ENCODE data around the gene TRIM54. TPM values are rescaled to one million over a fixed set of nuclear protein-coding genes. Genes with fewer than 3 reads are reported as not detected.
"Not testable (repeated sequence)": the region's sequence is repeated elsewhere in the genome, so short reads cannot be mapped to it uniquely, and the experiment has no call there.

The TRIM54 gene
- polyA plus RNA-seq, 12 donors: 34.2 to 125 (median 94.4) TPM; not detected in 1

DNA sequence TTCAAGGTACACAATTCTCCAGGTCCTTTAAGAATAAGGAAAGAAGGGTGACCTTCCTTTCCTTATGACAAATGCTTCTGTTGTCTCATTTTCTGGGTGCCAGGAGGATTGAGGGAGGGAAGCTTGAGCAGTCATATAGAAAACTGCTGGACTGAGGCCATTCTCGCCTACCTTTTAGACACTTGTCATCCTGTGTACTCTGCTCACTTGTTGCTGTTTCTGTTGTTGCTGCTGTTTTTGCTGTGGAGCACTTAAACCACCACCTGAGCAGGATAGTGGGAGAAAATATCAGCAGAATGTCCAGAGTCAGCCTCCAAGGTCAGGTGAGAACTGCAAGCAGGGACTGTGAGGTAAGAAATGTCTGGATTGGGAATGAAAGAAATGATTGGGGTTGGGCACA, 4.2 kb upstream of the TRIM54 start:
- DNase-seq: no peak

DNA sequence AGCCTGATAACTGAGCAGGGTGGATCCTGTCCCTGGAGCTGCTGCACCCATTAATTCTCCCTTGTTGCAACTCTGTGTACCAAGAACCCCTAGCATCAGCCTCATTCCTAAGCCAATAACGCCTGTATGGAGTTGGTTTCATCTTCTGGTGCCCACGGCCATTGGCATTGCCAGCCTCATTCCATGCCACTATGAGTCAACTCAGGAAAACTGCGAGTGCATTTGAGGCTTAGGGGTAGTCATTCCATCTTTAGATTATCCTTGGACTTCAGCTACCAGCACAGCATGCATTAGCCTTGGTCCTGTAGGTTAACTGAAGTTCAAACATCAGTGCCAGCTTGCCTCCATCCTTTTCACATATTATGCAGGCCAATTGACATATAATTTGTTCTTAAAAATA, 1.4 kb upstream of the TRIM54 start:
- DNase-seq: no peak

DNA sequence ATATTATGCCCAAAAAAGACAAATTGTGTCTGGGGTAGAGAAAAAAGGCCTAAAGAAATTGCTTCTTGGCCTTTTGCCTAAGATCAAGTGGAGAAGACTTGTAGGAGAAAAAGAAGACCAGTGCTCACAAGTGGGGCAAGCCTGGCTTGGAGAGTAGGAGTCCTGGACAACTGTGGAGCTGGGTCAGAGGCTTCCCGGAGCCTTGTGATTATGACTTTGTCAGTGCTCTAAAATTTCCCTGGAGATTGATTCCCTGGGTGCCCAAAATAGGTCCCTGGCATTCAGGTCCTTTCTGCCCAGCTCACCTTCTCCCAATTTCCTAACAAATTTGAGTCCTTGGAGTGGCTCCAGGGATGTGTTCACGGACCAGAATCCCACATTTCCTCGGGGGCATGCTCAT, 787 bp upstream of the TRIM54 start:
- DNase-seq: no peak

DNA sequence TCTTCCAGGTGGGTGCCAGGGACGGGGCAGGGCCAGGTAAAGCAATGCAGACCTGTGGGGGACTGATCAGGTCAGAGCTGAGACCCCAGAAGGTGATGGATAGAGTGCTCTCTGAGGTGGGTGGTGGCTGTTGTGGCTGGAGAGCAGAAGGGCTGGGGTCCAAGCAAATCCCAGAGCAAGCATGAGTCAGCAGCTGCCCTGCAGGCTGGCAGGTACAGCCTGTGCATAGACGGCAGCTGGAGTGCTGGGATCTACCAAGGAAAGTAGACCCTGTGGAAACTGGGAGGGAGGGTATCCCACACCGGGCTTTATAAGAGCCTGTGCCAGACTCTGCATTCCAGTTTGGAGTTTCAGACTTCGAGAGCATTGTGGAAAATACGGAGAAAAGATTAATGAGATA, 663 bp downstream of the TRIM54 start:
- no peak for DNase-seq

DNA sequence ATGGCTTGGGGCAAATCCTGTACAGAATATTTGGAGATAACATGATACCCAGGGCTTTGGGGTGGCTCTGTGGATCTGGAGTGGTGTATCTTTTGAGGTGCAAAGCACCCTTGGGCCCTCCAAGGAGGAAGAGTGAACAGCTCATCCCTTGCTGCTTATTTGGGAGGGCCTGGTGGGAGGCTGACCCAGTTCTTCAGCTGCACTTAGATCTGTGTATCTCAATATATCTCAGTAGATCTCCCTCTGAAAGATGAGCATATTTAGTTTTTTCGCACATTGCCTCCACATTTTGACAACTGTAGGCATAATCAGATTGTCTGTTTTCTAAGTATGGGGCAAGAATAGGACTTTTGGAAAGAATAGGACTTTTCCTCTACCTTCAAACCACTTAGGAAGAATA, 2.8 kb downstream of the TRIM54 start:
- DNase-seq: no peak

DNA sequence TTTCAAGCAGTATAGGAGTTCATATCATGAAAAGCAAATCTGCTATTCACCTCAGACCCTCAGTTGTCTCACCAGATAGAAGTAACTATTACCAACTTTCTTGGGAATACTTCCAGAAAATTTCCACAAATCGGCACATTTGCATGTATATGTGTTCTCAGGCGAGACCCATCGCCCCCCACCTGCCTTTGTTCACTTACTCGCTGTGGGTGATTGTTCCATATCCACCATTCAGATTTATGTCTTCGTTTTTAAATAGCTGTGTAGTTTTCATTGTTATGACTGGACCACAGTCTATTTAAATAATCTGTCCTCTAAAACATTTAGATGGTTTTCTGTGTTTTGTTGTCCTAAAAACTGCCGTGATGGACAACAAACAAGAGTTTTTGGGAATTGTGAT, 3.3 kb downstream of the TRIM54 start:
- no peak for DNase-seq

DNA sequence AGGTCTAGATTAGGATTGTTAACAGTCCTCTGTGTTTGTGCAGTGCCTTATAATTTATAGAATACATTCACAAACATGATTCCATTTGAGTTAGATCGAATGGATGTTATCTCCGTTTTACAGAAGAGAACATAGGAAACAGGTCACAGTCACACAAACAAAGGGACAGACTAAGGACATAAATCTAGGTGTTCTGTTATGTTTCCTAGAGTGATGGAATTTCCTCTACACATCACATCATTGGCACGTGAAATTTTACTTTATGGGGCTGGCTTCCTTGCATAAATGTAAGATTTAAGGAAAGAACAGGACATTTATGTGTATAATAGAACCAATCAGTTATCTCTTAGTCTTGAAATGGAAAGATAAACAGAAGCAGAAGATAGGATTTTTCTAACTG, 6.4 kb downstream of the TRIM54 start:
- no peak for DNase-seq

DNA sequence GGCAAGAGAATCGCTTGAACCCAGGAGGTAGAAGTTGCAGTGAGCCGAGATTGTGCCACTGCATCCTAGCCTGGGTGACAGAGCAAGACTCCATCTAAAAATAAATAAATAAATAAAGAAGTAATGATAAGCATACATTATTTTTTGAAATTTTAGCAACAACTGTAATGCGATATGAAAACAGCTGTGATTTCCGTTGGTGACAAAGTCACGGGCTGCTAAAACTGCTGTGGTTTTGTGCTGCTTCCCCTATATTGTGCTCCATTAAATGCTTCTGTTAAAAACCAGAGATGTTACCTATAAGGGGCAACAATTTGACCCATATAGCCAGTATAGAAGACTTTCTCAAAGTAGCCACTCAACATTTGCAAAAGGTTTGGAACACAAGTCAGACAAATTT, 8.3 kb downstream of the TRIM54 start:
- DNase-seq: no peak

DNA sequence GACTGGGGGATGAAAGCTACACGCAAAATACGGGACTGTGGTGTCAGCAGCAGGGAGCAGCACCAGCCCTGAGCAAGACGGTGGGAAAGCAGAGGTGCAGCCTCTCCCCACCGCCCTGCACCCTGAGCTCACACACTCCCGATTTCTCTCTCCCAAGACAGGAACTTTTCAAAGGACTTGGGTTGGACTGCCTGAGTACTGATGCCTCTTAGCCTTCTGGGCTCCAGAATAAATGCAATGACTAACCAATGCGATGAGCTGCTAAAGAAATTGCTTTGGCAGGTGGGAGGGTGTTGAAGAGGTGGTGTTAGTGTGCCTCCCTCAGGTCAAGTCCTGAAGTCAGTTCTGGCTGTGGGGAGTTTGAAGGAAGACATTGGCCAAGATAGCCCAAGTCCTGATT, 9.6 kb downstream of the TRIM54 start:
- no peak for DNase-seq

DNA sequence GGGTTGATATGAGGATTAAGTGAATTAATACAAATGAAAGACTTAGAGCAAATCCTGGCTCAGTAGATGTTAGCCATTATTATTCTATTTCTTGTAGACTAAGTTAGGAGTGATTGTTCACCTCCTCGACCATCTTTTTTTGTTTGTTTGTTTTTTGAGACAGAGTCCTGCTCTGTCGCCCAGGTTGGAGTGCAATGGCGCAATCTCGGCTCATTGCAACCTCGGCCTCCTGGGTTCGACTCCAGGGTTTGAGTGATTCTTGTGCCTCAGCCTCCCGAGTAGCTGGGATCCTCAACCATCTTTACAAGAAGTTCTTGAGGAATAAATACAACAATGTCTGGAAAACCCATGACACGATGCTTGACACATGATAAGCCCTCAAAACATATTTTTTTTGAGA, 12.7 kb downstream of the TRIM54 start:
- DNase-seq: no peak

DNA sequence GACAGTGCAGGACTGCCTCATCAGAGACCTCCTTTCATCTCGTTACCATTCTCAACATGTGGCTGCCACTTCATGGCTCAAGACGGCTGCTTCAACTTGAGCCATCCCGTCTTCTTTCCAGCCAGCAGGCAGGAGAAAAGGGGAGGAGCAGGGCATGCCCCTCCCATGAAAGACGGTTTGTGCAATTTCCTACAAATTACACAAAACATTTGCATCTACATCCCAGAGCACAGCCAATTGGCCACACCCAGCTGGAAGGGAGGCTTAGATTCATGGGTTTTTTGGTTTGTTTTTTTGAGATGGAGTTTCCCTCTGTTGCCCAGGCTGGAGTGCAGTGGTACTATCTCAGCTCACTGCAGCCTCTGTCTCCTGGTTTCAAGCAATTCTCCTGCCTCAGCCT, 14.3 kb downstream of the TRIM54 start:
- no peak for DNase-seq

DNA sequence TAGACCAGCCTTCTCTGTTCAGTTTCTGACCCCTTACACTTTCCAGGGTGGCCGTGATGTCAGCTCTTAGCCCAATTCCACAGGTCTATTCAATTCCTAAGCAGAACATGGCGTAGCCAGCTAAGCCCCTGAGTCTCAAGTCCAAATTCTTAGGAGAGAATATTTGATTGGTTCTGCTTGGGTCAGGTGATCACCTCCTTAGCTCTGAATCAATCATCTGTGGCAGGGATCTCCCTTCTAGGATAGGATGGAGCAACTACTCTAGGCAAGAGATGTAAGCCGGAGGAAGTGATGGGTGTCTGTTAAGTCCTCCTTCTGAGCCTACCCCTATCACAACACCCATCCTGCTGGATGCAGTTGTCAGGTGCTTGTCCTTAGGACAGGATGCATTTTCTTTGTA, 15.0 kb downstream of the TRIM54 start:
- no peak for DNase-seq

DNA sequence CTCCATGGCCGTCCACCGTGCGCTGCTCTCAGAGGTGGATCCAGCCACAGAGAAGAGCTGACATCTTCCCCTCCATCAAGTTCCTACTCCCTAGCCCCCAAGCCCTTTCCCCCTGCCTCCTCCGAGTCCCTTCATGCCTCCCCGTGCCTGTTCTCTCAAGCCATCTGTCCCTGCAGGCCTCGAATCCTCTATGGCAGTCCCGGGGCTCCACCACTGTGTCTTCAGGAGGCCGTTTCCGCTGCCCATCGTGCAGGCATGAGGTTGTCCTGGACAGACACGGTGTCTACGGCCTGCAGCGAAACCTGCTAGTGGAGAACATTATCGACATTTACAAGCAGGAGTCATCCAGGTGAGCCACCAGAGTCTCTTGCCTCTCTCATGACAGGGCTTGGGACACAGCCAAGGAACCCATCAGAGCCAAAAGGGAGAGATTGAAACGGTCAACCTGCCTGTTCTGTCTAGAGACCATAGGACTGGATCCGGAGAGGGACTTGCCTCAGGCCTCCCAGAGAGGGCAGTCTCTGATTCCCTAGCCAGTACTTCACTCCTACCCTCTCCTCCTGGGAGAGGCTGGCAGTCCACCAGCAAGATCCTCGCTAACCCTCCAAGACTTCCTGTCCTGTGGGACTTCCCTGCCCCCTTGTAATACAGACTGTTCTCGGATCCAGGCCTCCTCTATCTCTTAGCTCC, 16.3 kb downstream of the TRIM54 start:
- DNase-seq: no peak

DNA sequence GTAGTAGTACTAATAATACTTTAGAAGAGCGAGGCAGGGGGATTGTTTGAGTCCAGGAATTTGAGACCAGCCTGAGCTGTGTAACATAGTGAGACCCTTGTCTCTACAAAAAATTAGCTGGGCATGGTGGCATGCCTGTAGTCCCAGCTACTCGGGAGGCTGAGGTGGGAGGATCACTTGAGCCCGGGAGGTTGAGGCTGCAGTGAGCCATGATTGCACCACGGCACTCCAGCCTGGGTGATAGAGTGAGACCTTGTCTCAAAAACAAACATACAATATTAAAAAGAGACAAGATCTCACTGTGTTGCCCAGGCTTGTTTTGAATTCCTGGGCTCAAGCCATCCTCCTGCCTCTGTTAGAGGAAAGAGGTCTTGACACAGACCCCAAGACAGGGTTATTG, 18.4 kb downstream of the TRIM54 start:
- not testable (repeated sequence) for DNase-seq

DNA sequence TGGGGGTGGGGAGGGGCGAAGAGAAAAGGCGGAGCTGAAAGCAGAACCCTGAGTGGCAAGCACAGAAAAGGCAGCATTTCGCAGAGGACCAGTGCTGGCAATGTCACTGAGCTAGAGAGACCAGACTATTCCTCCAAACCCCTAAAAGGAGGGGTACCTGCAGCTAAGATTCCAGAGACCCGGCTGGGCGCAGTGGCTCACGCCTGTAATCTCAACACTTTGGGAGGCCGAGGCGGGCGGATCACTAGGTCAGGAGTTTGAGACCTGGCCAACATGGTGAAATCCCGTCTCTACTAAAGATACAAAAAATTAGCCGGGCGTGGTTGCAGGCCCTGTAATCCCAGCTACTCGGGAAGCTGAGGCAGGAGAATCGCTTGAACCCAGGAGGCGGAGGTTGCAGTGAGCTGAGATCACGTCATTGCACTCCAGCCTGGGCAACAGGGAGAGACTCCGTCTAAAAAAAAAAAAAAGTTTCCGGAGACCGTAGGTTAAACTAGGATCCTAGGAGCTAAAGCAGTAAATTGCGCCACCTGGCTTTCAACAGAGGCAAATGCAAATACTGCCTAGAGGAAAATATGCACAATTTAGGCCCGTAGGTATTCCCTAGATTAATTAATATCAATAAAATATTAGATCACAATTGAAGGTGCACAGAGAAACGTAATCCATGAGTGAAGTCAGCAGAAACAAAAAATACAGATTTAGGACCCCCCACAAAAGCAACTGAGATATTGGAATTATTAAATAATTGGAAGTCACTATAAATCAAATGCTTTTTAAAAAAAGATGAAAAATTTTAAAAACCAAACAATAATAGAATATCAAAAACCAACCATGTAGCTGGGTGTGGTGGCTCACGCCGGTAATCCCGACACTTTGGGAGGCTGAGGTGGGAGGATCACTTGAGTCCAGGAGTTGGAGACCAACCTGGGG, 21.1 kb downstream of the TRIM54 start:
- DNase-seq: no peak

DNA sequence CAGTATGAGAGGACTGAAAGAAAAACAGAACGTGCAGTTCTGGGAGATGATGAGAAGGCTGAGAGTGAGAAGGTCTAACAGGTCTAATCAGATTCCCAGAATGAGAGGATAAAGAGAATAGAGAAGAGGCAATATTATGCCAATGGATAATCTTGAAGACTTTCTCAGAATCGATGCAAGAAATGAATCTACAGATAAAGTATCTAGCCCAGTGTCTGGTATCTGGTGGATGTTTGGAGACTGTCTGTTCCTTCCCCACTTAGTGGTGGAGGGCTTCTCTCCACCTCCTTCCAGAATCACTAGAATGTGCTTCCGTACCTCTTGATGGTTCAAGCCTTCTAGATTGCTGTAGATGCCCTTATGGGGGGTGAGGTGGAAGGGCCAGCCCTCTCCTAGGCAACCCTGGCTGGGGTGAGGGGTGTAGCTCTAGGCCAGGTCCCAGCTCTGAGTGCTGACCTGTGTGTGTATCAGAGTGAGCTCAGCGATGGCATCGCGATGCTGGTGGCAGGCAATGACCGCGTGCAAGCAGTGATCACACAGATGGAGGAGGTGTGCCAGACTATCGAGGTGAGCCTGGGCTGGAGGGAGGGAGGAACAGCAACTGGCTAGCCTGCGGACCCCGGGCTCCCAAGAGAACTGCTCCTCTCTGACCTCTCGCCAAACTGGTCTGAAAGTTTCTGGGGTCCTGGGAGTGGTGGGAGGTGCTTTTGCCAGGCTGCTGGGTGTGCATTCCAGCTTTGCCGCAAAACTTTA, 22.4 kb downstream of the TRIM54 start:
- no peak for DNase-seq

DNA sequence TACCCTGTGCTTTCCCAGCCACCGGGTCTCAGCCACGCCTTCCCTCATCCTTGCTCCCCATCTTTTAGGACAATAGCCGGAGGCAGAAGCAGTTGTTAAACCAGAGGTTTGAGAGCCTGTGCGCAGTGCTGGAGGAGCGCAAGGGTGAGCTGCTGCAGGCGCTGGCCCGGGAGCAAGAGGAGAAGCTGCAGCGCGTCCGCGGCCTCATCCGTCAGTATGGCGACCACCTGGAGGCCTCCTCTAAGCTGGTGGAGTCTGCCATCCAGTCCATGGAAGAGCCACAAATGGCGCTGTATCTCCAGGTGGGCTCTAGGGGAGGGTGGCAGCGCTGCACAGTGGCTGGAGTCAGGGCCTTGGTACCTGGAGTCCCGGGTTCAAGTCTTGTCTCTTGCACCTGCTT, 23.3 kb downstream of the TRIM54 start:
- no peak for DNase-seq

DNA sequence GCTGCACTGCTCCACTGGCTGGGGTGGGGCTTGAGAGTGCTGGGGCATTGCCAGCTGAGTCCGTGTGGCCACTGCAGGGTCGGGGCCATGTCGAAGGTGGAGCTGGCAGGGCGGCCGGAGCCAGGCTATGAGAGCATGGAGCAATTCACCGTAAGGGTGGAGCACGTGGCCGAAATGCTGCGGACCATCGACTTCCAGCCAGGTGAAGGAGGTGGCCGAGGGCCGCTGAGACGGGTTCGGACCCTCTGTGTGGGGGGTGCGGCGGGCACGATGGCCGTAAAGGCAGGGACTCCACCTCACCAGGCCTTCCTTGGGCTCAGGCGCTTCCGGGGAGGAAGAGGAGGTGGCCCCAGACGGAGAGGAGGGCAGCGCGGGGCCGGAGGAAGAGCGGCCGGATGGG, 23.9 kb downstream of the TRIM54 start:
- no peak for DNase-seq

DNA sequence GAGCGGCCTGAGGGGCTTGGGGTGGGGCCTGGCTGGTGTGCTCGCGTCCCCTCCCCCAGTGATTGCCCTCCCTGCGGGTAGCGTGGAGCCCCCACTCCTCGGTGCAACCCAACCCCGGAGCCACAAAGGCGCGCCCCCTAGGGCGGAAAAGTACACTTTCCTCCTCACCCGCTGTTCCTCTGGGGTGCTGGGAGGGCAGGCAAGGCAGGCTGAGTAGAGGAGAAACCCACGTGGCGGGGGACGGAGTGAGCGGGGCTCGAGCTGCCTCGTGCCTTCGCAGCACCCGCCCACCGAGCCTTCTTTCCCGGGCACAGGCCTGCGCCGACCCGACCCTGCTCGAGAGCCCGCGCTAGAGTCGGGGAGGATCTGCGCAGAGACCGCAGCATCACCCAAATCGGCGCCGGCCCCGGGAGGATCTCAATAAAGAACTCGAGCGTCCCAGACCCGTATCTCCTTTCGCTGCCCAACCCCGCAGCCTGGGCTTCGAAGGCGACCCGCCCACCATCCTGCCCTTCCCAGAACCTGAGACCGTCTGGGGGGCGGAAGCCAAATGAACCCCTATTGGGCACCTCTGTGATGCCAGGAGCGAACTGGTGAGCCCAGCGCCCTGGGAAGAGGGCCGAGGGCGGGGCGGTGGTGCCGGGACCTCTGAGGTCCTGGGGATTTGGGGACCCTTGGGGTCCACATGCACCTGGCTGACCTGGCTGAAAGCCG, 24.5 kb downstream of the TRIM54 start:
- DNase-seq: no peak

DNA sequence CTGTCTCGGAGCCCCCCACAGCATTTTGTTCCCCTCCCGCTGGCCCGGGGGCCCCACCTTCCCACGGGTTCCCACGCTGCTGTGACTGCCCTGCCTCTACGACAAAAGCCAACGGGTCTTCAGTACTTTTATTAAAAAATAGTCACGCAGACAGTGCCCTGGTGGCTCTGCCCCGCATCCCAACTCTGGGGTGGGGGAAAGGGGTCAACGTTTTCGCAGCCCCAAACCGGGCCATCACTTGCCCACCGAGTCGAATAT, 25.0 kb downstream of the TRIM54 start:
- DNase-seq: no peak

DNA sequence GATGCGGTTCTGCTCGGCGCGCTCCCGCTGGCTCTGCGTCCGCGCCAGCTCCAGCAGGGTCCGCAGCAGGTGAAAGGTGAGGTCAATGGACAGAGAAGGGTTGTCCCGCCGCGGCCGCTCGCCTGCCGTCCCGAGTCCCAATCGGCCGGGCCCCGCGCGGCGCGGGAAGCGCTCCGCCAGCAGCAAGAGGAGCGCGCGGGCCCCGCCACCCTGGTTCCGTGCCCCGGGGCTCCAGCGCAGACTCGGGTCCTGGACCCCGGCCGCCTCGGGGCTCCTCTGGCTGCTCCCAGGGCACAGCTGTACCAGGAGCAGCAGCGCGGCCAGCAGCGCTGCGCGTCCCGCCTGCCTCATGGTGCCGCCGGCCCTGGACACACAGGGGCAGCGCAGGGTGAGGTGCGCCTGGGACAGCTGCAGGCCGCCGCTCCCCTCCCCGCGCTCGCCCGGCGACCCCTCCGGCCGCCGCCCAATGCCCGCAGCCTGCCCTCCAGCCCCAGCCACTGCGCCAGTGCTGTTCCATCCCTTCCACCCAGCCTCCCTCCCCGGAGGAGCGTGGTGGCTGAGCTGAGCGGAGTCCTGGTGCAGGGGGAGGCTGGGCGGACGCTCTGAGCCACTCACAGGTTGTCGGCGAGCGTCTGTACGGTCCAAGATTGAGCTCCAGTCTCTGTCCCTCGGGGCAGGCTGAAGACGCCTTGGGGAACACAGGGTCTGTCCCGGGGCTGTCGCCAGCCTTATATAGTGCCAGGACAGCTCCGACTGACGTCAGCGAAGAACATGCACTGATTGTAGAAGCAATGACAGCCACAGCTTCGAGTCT, 25.5 kb downstream of the TRIM54 start:
- no peak for DNase-seq
